ENCODE data around the gene C1QB.

C1QB gene, protein sequence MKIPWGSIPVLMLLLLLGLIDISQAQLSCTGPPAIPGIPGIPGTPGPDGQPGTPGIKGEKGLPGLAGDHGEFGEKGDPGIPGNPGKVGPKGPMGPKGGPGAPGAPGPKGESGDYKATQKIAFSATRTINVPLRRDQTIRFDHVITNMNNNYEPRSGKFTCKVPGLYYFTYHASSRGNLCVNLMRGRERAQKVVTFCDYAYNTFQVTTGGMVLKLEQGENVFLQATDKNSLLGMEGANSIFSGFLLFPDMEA
- total RNA-seq, result 0 to 0.10 (median 0) reads per million in 9 experiments

- Mint-ChIP-seq H3K27me3 (peaks cover 16 to 70% of the 10 kb centered on the region in 2 donors), H3K4me1 (ENCODE audit: low read depth in 2 of 2) (no peaks in the 10 kb centered on the region), H3K9me3 (no peaks in the 10 kb centered on the region), H3K4me3 (no peak within 1 kb of the TSS), H3K36me3 (ENCODE audit: insufficient read depth) (no peaks in the 10 kb centered on the region), H3K27ac (no peak within 1 kb of the TSS)
- DNase-seq (no peak), ATAC-seq (replicated peaks) (no peak)
These were observed at the start of gene C1QB for GRCh38 chr1:22652881-22653316. C1QB (plus strand) TSS chr1:22653236; CDS start chr1:22659463, 6,227 bp downstream.

DNA sequence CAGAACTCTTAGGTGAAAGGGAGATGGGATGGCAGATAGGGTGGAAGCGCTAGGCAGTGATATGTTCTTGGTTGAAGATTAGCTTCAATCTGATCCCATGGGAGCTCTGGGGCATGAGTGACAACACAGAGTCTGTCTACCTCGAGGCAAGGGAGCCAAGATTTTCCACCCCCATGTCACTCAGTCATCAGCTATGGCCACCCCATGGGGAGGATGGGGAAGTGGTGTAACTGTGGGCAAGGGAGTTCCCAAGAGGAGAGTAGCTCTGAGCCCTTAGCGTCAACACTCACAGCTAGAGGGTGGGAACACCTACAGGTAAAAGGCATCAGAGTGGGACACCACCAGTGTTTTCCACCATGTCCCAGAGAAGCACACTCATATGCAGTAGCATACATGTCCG, 46.9 kb upstream of the C1QB start:
- H3K27me3 Mint-ChIP-seq, result peaks cover 57 to 87% of the 10 kb centered on the region in 2 donors
- no peaks in the 10 kb centered on the region for H3K36me3 Mint-ChIP-seq (ENCODE audit: insufficient read depth)
- ATAC-seq (replicated peaks) (no peak), DNase-seq (no peak)
- H3K4me3 Mint-ChIP-seq, result no peak overlapping the region
- H3K9me3 Mint-ChIP-seq, result no peaks in the 10 kb centered on the region
- H3K4me1 Mint-ChIP-seq (ENCODE audit: low read depth in 2 of 2), result no peaks in the 10 kb centered on the region
- H3K27ac Mint-ChIP-seq, result no peak overlapping the region

DNA sequence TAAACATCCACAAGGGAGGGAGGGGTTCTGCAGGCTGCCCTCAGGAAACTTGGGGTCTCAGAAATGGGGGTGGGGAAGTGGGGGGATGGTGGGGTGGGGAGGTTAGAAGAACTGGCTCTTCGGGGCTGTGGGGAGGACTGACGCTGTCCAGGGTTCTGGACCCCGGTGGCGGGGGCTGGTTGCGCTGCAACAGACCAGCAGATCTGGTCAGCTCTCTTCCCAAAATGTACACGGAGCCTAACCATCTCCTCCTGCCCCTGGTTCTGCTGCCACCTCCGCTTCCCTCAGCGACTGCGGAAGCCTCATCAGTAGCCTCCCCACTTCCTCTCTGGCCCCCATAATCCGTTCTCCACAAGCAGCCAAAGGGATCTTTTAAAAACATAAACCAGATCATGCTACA, 45.9 kb upstream of the C1QB start:
- ATAC-seq (replicated peaks) (no peak), DNase-seq (no peak)
- H3K36me3 Mint-ChIP-seq (ENCODE audit: insufficient read depth), result no peaks in the 10 kb centered on the region
- no peak overlapping the region for H3K4me3 Mint-ChIP-seq
- H3K4me1 Mint-ChIP-seq (ENCODE audit: low read depth in 2 of 2), result no peaks in the 10 kb centered on the region
- H3K27ac Mint-ChIP-seq, result no peak overlapping the region
- H3K9me3 Mint-ChIP-seq, result no peaks in the 10 kb centered on the region
- H3K27me3 Mint-ChIP-seq, result peaks cover 66 to 91% of the 10 kb centered on the region in 2 donors

DNA sequence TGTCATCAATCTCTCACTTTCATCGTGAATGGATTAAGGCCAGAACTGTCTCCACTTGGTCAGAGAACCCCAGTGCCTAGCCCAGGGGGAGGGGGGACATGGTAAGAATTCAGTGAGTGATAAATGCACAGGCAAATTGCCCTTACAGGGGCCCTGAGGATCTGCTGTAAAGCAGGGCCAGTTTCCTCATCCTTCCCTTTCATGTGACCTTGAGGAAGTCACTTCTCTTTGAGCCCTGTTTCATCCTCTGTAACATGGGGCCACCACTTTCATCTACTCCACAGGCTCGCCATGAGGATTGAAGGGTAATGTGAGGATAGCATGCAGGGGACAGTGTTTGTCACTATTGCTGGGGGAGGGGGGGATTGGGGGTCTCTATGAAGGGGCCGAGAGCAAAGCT, 44.7 kb upstream of the C1QB start:
- H3K9me3 Mint-ChIP-seq, result no peaks in the 10 kb centered on the region
- peaks cover 64 to 87% of the 10 kb centered on the region in 2 donors for H3K27me3 Mint-ChIP-seq
- no peak overlapping the region for H3K4me3 Mint-ChIP-seq
- no peak overlapping the region for H3K27ac Mint-ChIP-seq
- H3K36me3 Mint-ChIP-seq (ENCODE audit: insufficient read depth), result no peaks in the 10 kb centered on the region
- H3K4me1 Mint-ChIP-seq (ENCODE audit: low read depth in 2 of 2), result no peaks in the 10 kb centered on the region
- DNase-seq, result no peak
- no peak for ATAC-seq (replicated peaks)

DNA sequence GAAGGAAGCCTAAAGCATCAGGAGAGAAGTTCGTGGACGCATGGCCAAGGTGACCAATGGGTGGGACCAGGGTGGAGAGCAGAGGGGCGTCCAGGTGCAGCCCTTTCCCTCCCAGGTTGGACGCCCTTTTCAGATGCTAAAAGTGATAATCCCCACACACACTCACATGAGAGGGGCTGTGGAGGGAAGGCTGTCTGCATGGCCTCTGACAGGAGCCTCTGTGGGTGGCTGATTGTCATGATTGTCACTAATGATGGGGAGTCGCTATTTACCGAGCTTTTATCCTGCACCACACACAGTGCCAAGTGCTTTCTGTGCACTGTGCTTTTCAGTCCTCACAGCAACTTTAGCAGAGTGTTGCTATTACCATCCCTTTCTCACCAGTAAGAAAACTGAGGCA, 43.7 kb upstream of the C1QB start:
- peaks cover 57 to 87% of the 10 kb centered on the region in 2 donors for H3K27me3 Mint-ChIP-seq
- ATAC-seq (replicated peaks), result no peak
- H3K9me3 Mint-ChIP-seq, result no peaks in the 10 kb centered on the region
- no peak for DNase-seq
- no peaks in the 10 kb centered on the region for H3K4me1 Mint-ChIP-seq (ENCODE audit: low read depth in 2 of 2)
- no peak overlapping the region for H3K4me3 Mint-ChIP-seq
- no peak overlapping the region for H3K27ac Mint-ChIP-seq
- H3K36me3 Mint-ChIP-seq (ENCODE audit: insufficient read depth), result no peaks in the 10 kb centered on the region

- H3K36me3 Mint-ChIP-seq (ENCODE audit: insufficient read depth), result no peaks in the 10 kb centered on the region
- peaks cover 54 to 90% of the 10 kb centered on the region in 2 donors for H3K27me3 Mint-ChIP-seq
- ATAC-seq (replicated peaks) (no peak), DNase-seq (no peak)
- no peak overlapping the region for H3K4me3 Mint-ChIP-seq
- H3K4me1 Mint-ChIP-seq (ENCODE audit: low read depth in 2 of 2), result no peaks in the 10 kb centered on the region
- H3K9me3 Mint-ChIP-seq, result no peaks in the 10 kb centered on the region
- H3K27ac Mint-ChIP-seq, result no peak overlapping the region
These were observed 41.5 kb upstream of the C1QB start for GRCh38 chr1:22611530-22611947.

DNA sequence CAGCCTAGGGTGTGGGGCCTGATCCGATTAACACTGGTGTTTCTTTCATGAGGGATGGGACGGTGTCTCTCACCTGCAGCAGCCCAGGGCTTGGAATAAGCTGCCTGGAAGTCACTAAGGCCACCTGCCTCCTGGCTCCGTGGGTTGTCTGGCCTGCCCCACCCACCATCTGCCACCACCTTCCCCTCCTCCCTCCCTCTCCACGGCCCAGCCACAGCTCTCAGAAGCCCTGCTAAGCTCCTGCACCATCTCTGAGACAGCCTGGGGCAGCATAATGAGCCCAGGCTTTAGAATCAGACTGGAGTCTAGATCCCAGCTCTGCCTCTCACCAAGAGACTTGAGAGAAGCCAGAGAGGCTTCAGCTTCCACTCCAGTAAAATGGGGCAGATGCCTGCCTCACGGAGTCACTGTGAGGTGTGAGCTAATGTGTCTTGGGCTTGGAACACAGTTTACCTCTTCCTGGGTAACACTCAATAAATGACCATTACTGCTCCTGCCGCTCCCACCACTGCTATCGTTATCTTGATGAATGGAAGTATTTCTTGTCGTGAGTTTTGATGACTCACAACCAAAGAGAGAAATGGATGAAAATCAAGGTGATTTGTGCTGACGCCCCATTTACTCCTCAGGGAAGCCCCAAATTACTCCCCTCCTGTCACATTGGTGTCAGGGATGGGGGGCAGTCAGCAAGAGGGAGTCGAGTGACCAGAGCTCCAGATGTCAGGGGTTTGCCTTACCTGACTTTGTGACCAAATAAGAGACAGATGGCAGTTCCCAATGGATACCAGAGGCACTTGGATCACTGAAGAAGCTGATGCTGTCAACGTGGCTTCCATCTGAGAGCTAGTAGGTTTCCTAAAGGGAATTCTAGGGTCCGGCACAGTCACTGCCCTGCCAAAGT, 40.1 kb upstream of the C1QB start:
- DNase-seq, result no peak
- H3K4me3 Mint-ChIP-seq, result no peak overlapping the region
- no peaks in the 10 kb centered on the region for H3K36me3 Mint-ChIP-seq (ENCODE audit: insufficient read depth)
- no peaks in the 10 kb centered on the region for H3K4me1 Mint-ChIP-seq (ENCODE audit: low read depth in 2 of 2)
- no peak for ATAC-seq (replicated peaks)
- H3K27ac Mint-ChIP-seq, result no peak overlapping the region
- peaks cover 59 to 95% of the 10 kb centered on the region in 2 donors for H3K27me3 Mint-ChIP-seq
- no peaks in the 10 kb centered on the region for H3K9me3 Mint-ChIP-seq

- ATAC-seq (replicated peaks) (no peak), DNase-seq (no peak)
- Mint-ChIP-seq H3K27me3 (peaks cover 55 to 95% of the 10 kb centered on the region in 2 donors), H3K27ac (no peak overlapping the region), H3K4me1 (ENCODE audit: low read depth in 2 of 2) (no peaks in the 10 kb centered on the region), H3K9me3 (no peaks in the 10 kb centered on the region), H3K36me3 (ENCODE audit: insufficient read depth) (no peaks in the 10 kb centered on the region), H3K4me3 (no peak overlapping the region)
These were observed 39.5 kb upstream of the C1QB start for GRCh38 chr1:22613572-22613918.

- H3K9me3 Mint-ChIP-seq, result no peaks in the 10 kb centered on the region
- ATAC-seq (replicated peaks) (no peak), DNase-seq (no peak)
- peaks cover 54 to 95% of the 10 kb centered on the region in 2 donors for H3K27me3 Mint-ChIP-seq
- H3K36me3 Mint-ChIP-seq (ENCODE audit: insufficient read depth), result no peaks in the 10 kb centered on the region
- no peak overlapping the region for H3K27ac Mint-ChIP-seq
- no peak overlapping the region for H3K4me3 Mint-ChIP-seq
- H3K4me1 Mint-ChIP-seq (ENCODE audit: low read depth in 2 of 2), result no peaks in the 10 kb centered on the region
These were observed 39.1 kb upstream of the C1QB start for GRCh38 chr1:22613951-22614350.

DNA sequence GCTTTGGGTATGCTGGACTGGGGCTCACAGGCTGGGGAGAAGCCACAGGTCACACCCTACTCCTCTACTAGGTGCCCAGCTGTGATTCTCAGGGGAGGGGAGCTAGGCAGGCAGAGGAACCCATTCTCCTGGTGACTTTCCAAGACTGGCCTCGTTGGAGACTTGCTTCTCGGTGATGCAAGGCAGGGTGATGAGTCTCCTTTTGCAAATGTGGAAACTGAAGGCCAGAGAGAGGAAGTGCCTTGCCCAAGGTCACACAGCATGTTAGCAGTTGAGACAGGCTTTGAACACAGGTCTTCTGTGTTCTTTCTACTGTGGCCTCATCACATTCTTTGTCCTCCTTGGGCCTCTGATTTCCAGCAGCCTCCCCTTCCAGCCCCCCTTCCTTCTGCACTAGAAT, 37.1 kb upstream of the C1QB start:
- Mint-ChIP-seq H3K36me3 (ENCODE audit: insufficient read depth) (no peaks in the 10 kb centered on the region), H3K9me3 (no peaks in the 10 kb centered on the region), H3K27me3 (peaks cover 59 to 88% of the 10 kb centered on the region in 2 donors), H3K27ac (no peak overlapping the region), H3K4me3 (no peak overlapping the region), H3K4me1 (ENCODE audit: low read depth in 2 of 2) (peaks cover 0 to 6% of the 10 kb centered on the region in 2 donors)
- ATAC-seq (replicated peaks) (no peak), DNase-seq (no peak)

DNA sequence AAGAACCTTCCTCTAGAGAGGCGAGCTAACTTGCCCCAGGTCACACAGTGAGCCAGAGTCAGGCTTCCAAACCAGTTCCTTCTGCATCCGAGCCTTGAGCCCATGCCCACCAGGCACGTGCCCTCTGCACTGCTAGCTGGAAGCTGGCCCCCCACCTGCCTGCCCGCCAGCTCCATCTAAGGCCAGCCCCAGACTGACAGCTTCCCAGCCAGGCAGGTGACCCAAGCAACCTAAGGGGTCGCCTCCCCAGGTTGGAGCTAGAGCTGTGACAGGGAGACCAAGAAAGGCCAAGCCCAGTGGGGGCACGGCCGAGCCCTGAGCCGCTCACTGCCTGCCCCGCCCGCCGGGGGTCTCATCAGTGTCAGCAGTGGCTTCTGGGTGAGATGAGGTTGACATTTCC, 36.5 kb upstream of the C1QB start:
- Mint-ChIP-seq H3K27ac (no peak overlapping the region), H3K9me3 (no peaks in the 10 kb centered on the region), H3K27me3 (peaks cover 52 to 88% of the 10 kb centered on the region in 2 donors), H3K4me3 (no peak overlapping the region), H3K36me3 (ENCODE audit: insufficient read depth) (no peaks in the 10 kb centered on the region), H3K4me1 (ENCODE audit: low read depth in 2 of 2) (peaks cover 0 to 6% of the 10 kb centered on the region in 2 donors)
- ATAC-seq (replicated peaks), result no peak
- DNase-seq, result no peak

GRCh38 chr1:22618056-22618455, 35.0 kb upstream of the C1QB start:
- Mint-ChIP-seq H3K27me3 (peaks cover 56 to 93% of the 10 kb centered on the region in 2 donors), H3K9me3 (no peaks in the 10 kb centered on the region), H3K4me1 (ENCODE audit: low read depth in 2 of 2) (peaks cover 0 to 6% of the 10 kb centered on the region in 2 donors), H3K4me3 (no peak overlapping the region), H3K27ac (no peak overlapping the region), H3K36me3 (ENCODE audit: insufficient read depth) (no peaks in the 10 kb centered on the region)
- no peak for ATAC-seq (replicated peaks)
- no peak for DNase-seq

DNA sequence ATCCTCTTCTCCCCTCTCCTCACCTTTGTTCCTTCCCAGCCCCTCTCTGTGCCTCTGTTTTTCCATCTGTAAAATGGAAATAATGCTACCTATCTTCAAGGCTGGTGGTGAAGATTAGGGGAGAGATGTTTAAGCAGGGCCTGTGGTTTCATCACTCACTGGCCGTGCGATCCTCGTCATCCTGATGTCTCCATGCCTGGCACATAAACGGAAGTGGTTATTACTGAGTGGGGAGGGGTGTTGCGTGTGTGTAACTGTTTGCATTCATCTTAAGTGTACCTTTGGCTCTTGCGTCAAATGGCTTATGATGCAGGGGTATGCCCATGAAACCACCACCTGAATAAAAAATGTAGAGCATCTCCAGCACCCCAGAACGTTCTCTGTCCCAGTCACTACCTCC, 33.8 kb upstream of the C1QB start:
- Mint-ChIP-seq H3K27ac (no peak overlapping the region), H3K27me3 (peaks cover 66 to 93% of the 10 kb centered on the region in 2 donors), H3K4me3 (no peak overlapping the region), H3K9me3 (no peaks in the 10 kb centered on the region), H3K36me3 (ENCODE audit: insufficient read depth) (no peaks in the 10 kb centered on the region), H3K4me1 (ENCODE audit: low read depth in 2 of 2) (peaks cover 0 to 6% of the 10 kb centered on the region in 2 donors)
- DNase-seq (no peak), ATAC-seq (replicated peaks) (peak; percentile 40)

DNA sequence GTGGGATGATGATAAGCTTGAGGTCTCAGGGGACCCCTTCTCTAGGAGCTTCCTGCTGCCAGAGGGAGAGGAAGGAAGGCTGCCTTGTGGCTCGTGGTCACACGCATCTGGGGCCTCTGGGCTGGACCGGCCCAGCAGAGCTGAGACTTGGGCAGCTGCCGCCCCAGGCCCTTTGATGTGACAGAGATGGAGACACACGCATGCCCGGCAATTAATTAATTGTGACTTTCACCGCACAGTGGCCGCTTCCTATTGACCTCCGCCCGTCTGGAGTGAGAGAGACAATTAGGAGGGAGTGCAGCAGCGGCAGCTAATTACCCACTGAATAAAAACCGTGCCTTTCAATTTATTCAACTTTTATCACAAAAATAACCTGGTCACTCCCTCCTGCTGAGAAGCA, 33.2 kb upstream of the C1QB start:
- H3K9me3 Mint-ChIP-seq, result no peaks in the 10 kb centered on the region
- H3K36me3 Mint-ChIP-seq (ENCODE audit: insufficient read depth), result no peaks in the 10 kb centered on the region
- H3K4me1 Mint-ChIP-seq (ENCODE audit: low read depth in 2 of 2), result peaks cover 0 to 6% of the 10 kb centered on the region in 2 donors
- DNase-seq (no peak), ATAC-seq (replicated peaks) (no peak)
- no peak overlapping the region for H3K4me3 Mint-ChIP-seq
- peaks cover 66 to 93% of the 10 kb centered on the region in 2 donors for H3K27me3 Mint-ChIP-seq
- no peak overlapping the region for H3K27ac Mint-ChIP-seq
